HG03342 (cell line): ENCODE measurements around the gene SNAP29.
"Not testable (repeated sequence)": the region's sequence is repeated elsewhere in the genome, so short reads cannot be mapped to it uniquely, and the experiment has no call there.

ENCODE experiments used
- ATAC-seq: cut with Tn5 transposase; IDR thresholded peaks from one replicate; pipeline ENCODE4 v1.9.1; 2021; ENCODE audit warnings: mild to moderate bottlenecking, moderate library complexity; ENCODE audit not compliant: unreplicated experiment

SNAP29 gene

GRCh38 chr22:20858615-20859416, at the start of gene SNAP29, which contains the start of gene PI4KA:
Gene SNAP29, plus strand, starts transcription at chr22:20859007. Its CDS starts 104 bp downstream, at chr22:20859111.
Gene PI4KA, minus strand, starts transcription at chr22:20858811. Its CDS starts 86 bp downstream, at chr22:20858725.
- ATAC-seq: peak; percentile 89

DNA sequence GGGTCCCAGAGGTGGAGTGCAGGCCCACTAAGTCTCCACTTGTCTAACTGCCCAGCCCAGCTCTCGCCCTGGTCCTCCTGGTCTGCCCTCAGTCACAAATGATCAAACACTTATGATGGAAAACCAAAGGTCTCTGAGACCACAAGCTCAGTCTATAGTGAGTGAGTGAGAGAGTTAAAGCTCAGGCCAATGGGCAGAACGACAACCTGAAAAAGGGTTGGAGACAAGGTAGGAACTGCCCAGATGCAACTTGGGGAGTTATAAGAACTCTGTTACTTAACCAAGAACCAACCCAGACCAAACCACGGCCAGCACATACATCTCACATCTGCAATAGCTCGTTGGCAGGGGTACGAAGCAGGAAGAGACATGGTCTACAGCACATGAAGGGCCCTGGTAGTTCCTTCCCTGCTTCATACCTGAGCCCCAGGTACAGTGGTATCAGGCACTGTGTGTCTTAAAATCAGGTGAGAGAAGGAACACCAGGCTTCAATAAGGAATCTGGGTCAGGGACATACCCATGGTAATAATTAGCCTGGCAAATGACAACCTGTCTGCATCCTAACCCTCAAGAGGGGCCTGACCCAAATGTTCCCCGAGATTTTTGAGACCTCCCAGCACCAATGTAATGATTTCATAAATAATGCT, 49.1 kb upstream of the SNAP29 start:
- ATAC-seq: no peak

DNA sequence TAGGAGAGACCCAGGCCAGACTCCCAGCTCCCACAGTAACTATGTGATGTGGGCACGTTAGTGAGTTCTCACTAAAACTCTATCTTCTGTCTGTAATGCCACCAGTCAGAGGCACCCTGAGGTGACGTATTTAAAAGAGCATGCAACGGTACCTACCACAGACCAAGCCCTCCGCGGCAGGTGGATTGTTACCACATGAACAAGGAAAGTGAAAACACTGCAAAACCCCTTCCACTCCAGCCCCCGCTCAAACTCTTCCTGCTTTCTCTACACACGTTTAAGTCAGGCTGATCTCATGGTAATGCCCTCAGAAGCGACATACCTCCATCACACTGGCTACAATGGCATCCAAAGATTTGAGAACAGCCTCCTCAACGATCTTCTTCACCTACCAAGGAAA, 48.2 kb upstream of the SNAP29 start:
- no peak for ATAC-seq

GRCh38 chr22:20811171-20811570, 47.6 kb upstream of the SNAP29 start:
- no peak for ATAC-seq

DNA sequence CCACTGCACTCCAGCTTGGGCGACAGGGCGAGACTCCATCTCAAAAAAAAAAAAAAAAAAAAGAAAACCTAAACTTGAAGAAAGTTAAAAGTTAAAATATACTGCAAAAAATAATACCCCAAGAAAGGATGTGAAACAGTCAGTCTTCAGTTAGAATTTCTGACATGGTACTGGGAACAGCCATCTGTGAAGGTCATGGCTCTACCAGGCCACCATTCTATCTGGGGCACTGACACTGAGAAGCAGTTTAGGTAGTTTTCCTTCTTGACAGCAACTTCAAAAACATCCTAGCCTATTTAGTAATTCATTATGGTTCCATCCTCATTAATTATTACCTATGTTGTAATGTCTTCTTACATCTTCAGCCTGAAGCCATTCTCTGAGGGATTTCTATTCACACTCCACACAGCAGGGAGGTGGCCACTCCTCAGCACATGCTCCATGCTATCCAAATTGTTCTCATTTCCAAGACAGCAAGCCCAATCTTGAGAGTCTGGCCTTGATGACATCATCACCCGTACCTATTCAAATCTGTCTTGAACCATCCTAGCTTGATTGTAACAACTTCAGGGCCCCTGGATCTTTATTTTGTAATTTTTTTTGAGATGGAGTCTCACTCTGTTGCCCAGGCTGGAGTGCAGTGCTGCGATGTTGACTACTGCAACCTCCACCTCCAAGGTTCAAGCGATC, 46.7 kb upstream of the SNAP29 start:
- ATAC-seq: no peak

DNA sequence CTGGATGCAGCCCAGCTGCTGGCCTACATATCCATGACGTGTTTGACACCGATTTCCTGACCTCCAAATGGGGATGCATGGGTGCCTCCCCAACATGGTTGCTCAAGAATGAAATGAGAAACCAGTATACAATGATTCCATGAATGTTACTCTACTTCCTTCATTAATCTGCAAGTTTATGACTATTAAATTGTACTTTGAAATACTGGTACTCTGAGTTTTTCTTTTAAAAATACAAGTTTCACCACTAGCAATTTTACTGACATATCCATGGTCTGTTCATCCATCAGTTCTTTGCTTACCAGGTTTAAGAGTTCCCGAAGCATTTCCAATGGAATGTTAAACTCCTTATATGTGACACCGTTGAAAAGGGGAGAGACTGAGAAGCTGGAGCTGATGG, 45.8 kb upstream of the SNAP29 start:
- ATAC-seq: no peak

DNA sequence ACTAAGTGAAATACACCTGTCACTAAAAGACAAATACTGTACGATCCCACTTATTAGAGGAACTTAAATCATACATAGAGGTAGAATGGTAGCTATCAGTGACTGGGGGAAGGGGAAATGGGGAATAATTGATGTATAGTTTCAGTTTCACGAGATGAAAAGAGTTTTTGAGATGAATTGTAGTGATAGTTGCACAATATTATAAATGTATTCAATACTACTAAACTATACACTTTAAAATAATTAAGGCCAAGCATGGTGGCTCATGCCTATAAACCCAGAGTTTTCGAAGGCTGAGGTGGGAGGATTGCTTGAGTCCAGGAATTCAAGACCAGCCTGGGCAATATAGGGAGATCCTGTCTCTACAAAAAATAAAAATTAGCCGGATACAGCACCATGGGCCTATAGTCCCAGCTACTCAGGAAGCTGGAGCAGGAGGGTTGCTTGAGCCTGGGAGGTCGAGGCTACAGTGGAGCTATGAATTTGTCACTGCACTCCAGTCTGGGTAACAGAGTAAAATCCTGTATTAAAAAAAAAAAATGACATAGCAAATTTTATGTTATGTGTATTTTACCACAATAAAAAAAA, 44.5 kb upstream of the SNAP29 start:
- ATAC-seq: no peak

DNA sequence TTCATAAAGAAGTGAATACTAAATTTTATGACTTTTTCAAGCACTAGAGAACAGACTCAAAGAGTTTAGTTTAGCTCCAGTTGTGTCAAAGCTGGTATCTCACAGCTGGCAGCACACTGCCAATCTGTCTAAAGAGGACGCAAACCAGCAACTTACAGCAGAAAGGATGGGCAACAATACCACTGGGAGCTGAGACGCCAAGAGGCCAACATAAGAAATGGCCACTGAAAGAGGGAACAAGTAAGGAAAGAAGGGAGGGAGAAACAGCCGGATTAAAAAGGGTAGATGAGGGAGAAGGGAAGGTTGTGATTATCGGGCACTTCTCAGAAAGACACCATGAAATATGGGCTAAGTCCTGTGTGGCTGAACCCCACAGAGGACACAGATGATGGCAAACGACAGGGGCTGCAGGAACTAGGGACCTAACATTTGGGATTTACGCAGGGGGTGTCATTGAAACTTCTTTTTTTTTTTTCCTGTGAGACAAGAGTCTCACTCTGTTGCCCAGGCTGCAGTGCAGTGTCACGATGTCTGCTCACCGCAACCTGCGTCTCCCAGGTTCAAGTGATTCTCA, 43.2 kb upstream of the SNAP29 start:
- ATAC-seq: no peak

DNA sequence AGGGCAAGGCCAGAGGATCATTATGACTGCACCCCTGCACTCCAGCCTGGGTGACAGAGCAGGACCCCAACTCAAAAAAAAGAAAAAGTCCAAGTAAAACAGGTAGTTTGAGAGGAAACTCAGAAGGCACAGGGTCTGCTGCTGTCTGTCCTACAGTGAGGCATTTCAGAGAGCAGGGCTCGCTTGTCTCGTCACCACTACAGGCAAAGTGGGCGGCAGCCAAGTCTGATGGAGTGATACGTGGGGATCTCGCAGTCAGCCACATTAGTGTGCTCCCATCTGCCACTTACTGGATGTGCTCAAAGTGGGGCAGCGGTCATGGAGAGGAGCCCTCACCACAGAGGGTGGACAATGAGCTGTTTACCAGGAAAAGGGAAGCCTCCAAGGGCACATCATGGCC, 42.2 kb upstream of the SNAP29 start:
- ATAC-seq: no peak

GRCh38 chr22:20818471-20818870, 40.3 kb upstream of the SNAP29 start:
- no peak for ATAC-seq

GRCh38 chr22:20819471-20819870, 39.3 kb upstream of the SNAP29 start:
- no peak for ATAC-seq

DNA sequence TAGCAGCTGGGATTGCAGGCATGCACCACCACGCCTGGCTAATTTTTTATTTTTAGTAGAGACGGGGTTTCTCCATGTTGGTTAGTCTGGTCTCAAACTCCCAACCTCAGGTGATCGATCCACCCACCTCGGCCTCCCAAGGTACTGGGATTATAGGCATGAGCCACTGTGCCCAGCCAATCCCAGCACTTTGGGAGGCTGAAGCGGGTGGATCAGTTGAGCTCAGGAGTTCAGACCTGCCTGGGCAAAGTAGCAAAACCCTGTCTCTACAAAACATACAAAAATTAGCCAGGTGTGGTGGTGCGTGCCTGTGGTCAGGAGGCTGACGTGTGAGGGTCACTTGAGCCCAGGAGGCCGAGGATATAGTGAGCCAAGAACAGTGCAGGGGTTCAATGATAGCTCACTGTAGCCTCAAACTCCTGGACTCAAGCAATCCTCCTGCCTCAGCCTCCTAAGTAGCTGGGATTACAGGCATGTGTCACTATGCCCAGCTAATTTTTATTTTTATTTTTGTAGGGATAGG, 37.0 kb upstream of the SNAP29 start:
- ATAC-seq: not testable (repeated sequence)

GRCh38 chr22:20822240-20822639, 36.6 kb upstream of the SNAP29 start:
- ATAC-seq: no peak

DNA sequence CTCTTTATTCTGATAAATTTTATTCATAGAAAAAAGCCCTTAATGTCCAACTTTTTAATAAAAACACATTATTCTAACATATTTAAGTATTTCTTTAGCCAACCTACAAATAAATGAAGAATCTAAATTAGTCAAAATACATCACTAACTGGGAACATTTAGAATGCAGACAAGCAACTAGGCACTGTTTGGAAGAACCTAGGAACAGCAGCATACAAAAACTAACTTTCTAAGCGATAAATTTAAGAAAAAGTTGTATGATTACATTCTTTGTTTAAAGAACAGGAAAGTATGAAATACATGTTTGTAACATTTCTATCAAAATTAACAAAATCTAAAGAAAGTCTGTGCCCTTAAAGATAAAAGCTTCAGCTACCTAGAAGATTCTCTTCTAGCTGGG, 35.5 kb upstream of the SNAP29 start:
- no peak for ATAC-seq

- not testable (repeated sequence) for ATAC-seq
Measured at GRCh38 chr22:20825216-20825615, 33.6 kb upstream of the SNAP29 start.

GRCh38 chr22:20825624-20826023, 33.2 kb upstream of the SNAP29 start:
- no peak for ATAC-seq

DNA sequence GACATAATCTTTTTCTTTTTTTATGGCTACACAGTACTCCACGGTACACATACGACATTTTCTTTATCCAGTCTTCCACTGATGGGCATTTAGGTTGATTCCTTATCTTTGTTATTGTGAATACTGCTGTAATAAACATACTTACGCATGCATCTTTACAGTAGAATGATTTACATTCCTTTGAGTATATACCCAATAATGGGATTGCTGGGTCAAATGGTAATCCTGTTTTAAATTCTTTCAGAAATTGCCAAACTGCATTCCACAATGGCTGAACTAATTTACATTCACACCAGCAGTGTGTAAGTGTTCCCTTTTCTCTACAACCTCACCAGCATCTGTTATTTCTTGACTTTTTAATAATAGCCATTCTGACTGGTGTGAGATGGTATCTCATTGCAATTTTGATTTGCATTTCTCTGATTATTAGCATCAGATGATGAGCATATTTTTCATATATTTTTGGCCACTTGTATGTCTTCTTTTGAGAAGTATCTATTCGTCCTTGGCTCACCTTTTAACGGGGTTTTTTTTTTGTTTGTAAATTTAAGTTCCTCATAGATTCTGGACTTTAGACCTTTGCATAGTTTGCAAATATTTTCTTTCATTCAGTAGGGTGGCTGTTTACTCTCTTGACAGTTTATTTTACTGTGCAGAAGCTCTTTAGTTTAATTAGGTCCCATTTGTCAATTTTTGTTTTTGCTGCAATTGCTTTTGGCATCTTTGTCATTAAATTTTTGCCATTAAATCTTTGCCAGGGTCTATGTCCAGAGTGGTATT, 32.2 kb upstream of the SNAP29 start:
- not testable (repeated sequence) for ATAC-seq

GRCh38 chr22:20829491-20830134, 29.2 kb upstream of the SNAP29 start:
- no peak for ATAC-seq

DNA sequence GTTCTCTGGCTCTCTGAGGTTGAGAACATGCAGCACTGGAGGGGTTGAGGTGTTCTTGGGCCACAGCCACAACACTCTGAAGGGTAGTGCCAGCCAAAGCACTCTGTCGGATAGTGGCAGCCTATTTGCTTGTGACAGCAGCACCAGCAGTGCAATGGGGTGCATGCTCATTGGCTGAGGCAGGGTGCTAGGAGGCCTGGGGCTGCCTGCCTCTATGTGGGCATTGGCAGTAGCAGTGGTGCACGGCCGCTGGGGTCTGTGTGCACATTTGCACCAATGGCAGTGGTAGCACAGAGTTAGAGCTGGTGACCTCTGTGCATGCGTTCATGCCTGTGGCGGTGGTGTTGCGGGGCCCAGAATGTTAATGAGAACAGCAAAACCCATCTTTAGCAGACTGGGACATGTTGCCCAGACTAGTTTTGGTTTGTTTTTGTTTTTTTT, 25.6 kb upstream of the SNAP29 start:
- ATAC-seq: no peak
